PC-3 (cell line): Measurements from ENCODE around the gene CDK14.

Experiments
- CTCF ChIP-seq: fragments of 300-600 bp; sonication (generic); conservative IDR thresholded peaks from 2 replicates; pipeline ENCODE4 v1.5.1; 2017; ENCODE audit warnings: antibody characterized with exemption, low read depth, mild to moderate bottlenecking, low read length
- EZH2 ChIP-seq: fragments of 300-600 bp; sonication (generic); IDR thresholded peaks from one replicate; pipeline ENCODE4 v1.6.1; 2017; ENCODE audit warnings: antibody characterized with exemption, mild to moderate bottlenecking, low read length; ENCODE audit not compliant: unreplicated experiment

- TF ChIP-seq CTCF = no peak
- no peak for TF ChIP-seq EZH2
Measured at GRCh38 chr7:91103363-91103762, 507.2 kb downstream of the CDK14 start.
